GM19043 (cell line): Measurements from ENCODE around the gene INAFM1.

Experiments used
- ATAC-seq: cut with Tn5 transposase; IDR thresholded peaks from one replicate; pipeline ENCODE4 v1.9.1; 2021; ENCODE audit warnings: low read depth; ENCODE audit not compliant: unreplicated experiment

Gene INAFM1

GRCh38 chr19:47274071-47274890, at the start of gene INAFM1:
TSS of gene INAFM1 (plus strand) at chr19:47274885. CDS start at chr19:47274920, 35 bp downstream.
- ATAC-seq: peak; percentile 52

GRCh38 chr19:47225746-47226425, 48.8 kb upstream of the INAFM1 start:
- no peak for ATAC-seq

- no peak for ATAC-seq
These were observed 48.0 kb upstream of the INAFM1 start for GRCh38 chr19:47226426-47227351.

- no peak for ATAC-seq
These were observed 47.1 kb upstream of the INAFM1 start for GRCh38 chr19:47227352-47228167.

GRCh38 chr19:47228168-47228936, 46.3 kb upstream of the INAFM1 start:
- ATAC-seq: no peak

- no peak for ATAC-seq
These were observed 45.6 kb upstream of the INAFM1 start for GRCh38 chr19:47228937-47229675.

GRCh38 chr19:47229676-47230053, 45.0 kb upstream of the INAFM1 start:
- no peak for ATAC-seq

- ATAC-seq: no peak
These were observed 44.4 kb upstream of the INAFM1 start for GRCh38 chr19:47230054-47230920.

- ATAC-seq: no peak
These were observed 43.8 kb upstream of the INAFM1 start, which contains the start of gene BBC3 for GRCh38 chr19:47230921-47231214. TSS of gene BBC3 (minus strand) at chr19:47231199. CDS start at chr19:47228431, 2,768 bp downstream.

- no peak for ATAC-seq
These were observed 43.2 kb upstream of the INAFM1 start for GRCh38 chr19:47231215-47232054.

- no peak for ATAC-seq
These were observed 42.1 kb upstream of the INAFM1 start for GRCh38 chr19:47232422-47233211.

- no peak for ATAC-seq
These were observed 38.5 kb upstream of the INAFM1 start for GRCh38 chr19:47236072-47236675.

GRCh38 chr19:47239152-47239551, 35.5 kb upstream of the INAFM1 start:
- ATAC-seq: no peak

GRCh38 chr19:47239610-47240296, 34.9 kb upstream of the INAFM1 start:
- no peak for ATAC-seq

- ATAC-seq: no peak
These were observed 34.1 kb upstream of the INAFM1 start for GRCh38 chr19:47240556-47240955.
